Activated CD8-positive, alpha-beta memory T cell treated with anti-CD3 and anti-CD28 coated beads for 4 hours (primary cell): ENCODE data around the gene HESX1.

Experiments used
- DNase-seq, 2 donors: peaks; one replicate each; pipeline ENCODE4 v3.0.0-alpha.2; 2020; ENCODE audit warnings: low read depth in 2 of 2

Gene HESX1

GRCh38 chr3:57199895-57200297, at the start of gene HESX1:
HESX1 (minus strand) TSS chr3:57199978; CDS start chr3:57199918, 60 bp downstream.
- no peak for DNase-seq

GRCh38 chr3:57244946-57245345, 45.2 kb upstream of the HESX1 start:
- no peak for DNase-seq

GRCh38 chr3:57234613-57235575, 35.1 kb upstream of the HESX1 start:
- DNase-seq, result no peak

- DNase-seq, result no peak
Measured at GRCh38 chr3:57233799-57234198, 34.0 kb upstream of the HESX1 start.

GRCh38 chr3:57230006-57230405, 30.2 kb upstream of the HESX1 start:
- no peak for DNase-seq

- DNase-seq, result peak in 1 of 2 donors; percentile 18
Measured at GRCh38 chr3:57227930-57228751, 28.4 kb upstream of the HESX1 start.

GRCh38 chr3:57227204-57227929, 27.6 kb upstream of the HESX1 start, which contains the start of gene APPL1:
APPL1 (plus strand) TSS chr3:57227729; CDS start chr3:57227884, 155 bp downstream.
- peak; percentile 67 to 70 for DNase-seq

- no peak for DNase-seq
Measured at GRCh38 chr3:57226176-57226575, 26.4 kb upstream of the HESX1 start.

- no peak for DNase-seq
Measured at GRCh38 chr3:57224856-57225255, 25.1 kb upstream of the HESX1 start.

GRCh38 chr3:57221883-57222282, 22.1 kb upstream of the HESX1 start:
- no peak for DNase-seq

- DNase-seq, result no peak
Measured at GRCh38 chr3:57206423-57206822, 6.6 kb upstream of the HESX1 start.

- no peak for DNase-seq
Measured at GRCh38 chr3:57194641-57195040, 5.1 kb downstream of the HESX1 start.

- no peak for DNase-seq
Measured at GRCh38 chr3:57192028-57192427, 7.8 kb downstream of the HESX1 start.

GRCh38 chr3:57184526-57184925, 15.3 kb downstream of the HESX1 start:
- DNase-seq, result no peak

GRCh38 chr3:57179580-57180410, 20.0 kb downstream of the HESX1 start:
- no peak for DNase-seq

GRCh38 chr3:57176045-57176444, 23.7 kb downstream of the HESX1 start:
- DNase-seq, result no peak

GRCh38 chr3:57173687-57174086, 26.1 kb downstream of the HESX1 start:
- no peak for DNase-seq

GRCh38 chr3:57170946-57171345, 28.8 kb downstream of the HESX1 start:
- DNase-seq, result no peak

GRCh38 chr3:57169872-57170623, 29.7 kb downstream of the HESX1 start:
- DNase-seq, result peak in 1 of 2 donors; percentile 30

- DNase-seq, result no peak
Measured at GRCh38 chr3:57169108-57169507, 30.7 kb downstream of the HESX1 start.
